Activated CD4-positive, alpha-beta T cell treated with anti-CD3 and anti-CD28 coated beads, Interleukin-2, amount 10 ng/mL, durations not matched to agents 7 days and 5 days (primary cell): ENCODE results near the gene CRYBG1. TPM values are rescaled to one million over a fixed set of nuclear protein-coding genes. Genes with fewer than 3 reads are reported as not detected.
A peak's percentile ranks its signal among the peaks of the same experiment; 100 is the strongest.
"Not testable (repeated sequence)": the region's sequence is repeated elsewhere in the genome, so short reads cannot be mapped to it uniquely, and the experiment has no call there.

Source experiments
- CTCF ChIA-PET: fragments of 350-600 bp; sonication (Branson Sonifier 250); formaldehyde crosslinking; loops from one replicate; lab custom pipeline; 2021; ENCODE audit warnings: antibody characterized with exemption; lab: Charles Lee
- POLR2A ChIA-PET: fragments of 350-600 bp; sonication (Branson Sonifier 250); formaldehyde crosslinking; loops from one replicate; lab custom pipeline; 2021; ENCODE audit warnings: antibody characterized with exemption; lab: Charles Lee
- DNase-seq: peaks from one replicate; pipeline ENCODE4 v3.0.0-alpha.2; 2020
- H3K27ac Mint-ChIP-seq: one replicate; pipeline ENCODE4 v1.8.0; 2021; ENCODE audit warnings: mild to moderate bottlenecking, moderate library complexity, mixed read lengths
- H3K27me3 Mint-ChIP-seq: one replicate; pipeline ENCODE4 v1.8.0; 2021; ENCODE audit warnings: mixed read lengths
- H3K36me3 Mint-ChIP-seq: one replicate; pipeline ENCODE4 v1.8.0; 2021; ENCODE audit warnings: low read depth, mixed read lengths
- H3K4me1 Mint-ChIP-seq: one replicate; pipeline ENCODE4 v1.8.0; 2021; ENCODE audit warnings: mixed read lengths
- H3K4me3 Mint-ChIP-seq: one replicate; pipeline ENCODE4 v1.8.0; 2021; ENCODE audit warnings: mild to moderate bottlenecking, moderate library complexity, mixed read lengths
- H3K9me3 Mint-ChIP-seq: one replicate; pipeline ENCODE4 v1.8.0; 2021; ENCODE audit warnings: mixed read lengths
- total RNA-seq, 2 experiments: library from RNA; stranded (reverse); gene quantifications; one replicate each; pipeline ENCODE4 v1.2.3, GENCODE V29; 2021

The CRYBG1 gene
- total RNA-seq, 2 experiments from 2014 or later = 41.1 to 46.8 TPM

- CTCF ChIA-PET = interaction anchor here (0.7 to 2.0 kb wide), 3 partner anchors 13 to 82 kb away, joined by 3 to 7 read pairs (median 4); no protein-coding TSS in a partner anchor
- no peaks in the 10 kb centered on the region for H3K36me3 Mint-ChIP-seq
- H3K9me3 Mint-ChIP-seq = no peaks in the 10 kb centered on the region
- H3K4me3 Mint-ChIP-seq = no peak overlapping the region
- DNase-seq = no peak
- peaks cover 21% of the 10 kb centered on the region for H3K4me1 Mint-ChIP-seq
- POLR2A ChIA-PET = no interaction called here
- H3K27me3 Mint-ChIP-seq = peaks cover 6% of the 10 kb centered on the region
- no peak overlapping the region for H3K27ac Mint-ChIP-seq
These were observed 147.8 kb downstream of the CRYBG1 start for GRCh38 chr6:106508277-106508676.

- ChIA-PET POLR2A (no interaction called here), CTCF (interaction anchor here (0.7 to 2.0 kb wide), 6 partner anchors 11 to 83 kb away, joined by 3 to 7 read pairs (median 3); no protein-coding TSS in a partner anchor)
- no peak for DNase-seq
- Mint-ChIP-seq H3K4me1 (peaks cover 26% of the 10 kb centered on the region), H3K27me3 (peaks cover 6% of the 10 kb centered on the region), H3K4me3 (no peak overlapping the region), H3K9me3 (no peaks in the 10 kb centered on the region), H3K27ac (no peak overlapping the region), H3K36me3 (no peaks in the 10 kb centered on the region)
These were observed 148.3 kb downstream of the CRYBG1 start for GRCh38 chr6:106508834-106509233.

- peaks cover 6% of the 10 kb centered on the region for H3K27me3 Mint-ChIP-seq
- no peaks in the 10 kb centered on the region for H3K9me3 Mint-ChIP-seq
- H3K36me3 Mint-ChIP-seq = peaks cover 5% of the 10 kb centered on the region
- no peak for DNase-seq
- H3K27ac Mint-ChIP-seq = peak overlapping the region; percentile 99
- H3K4me3 Mint-ChIP-seq = peak overlapping the region; percentile 94
- ChIA-PET POLR2A (interaction anchor here (0.9 kb wide), 1 partner anchor 11 kb away, joined by 4 read pairs; no protein-coding TSS in a partner anchor), CTCF (interaction anchor here (0.6 to 2.0 kb wide), 6 partner anchors 11 to 46 kb away, joined by 3 to 7 read pairs (median 3); no protein-coding TSS in a partner anchor)
- peaks cover 33% of the 10 kb centered on the region for H3K4me1 Mint-ChIP-seq
These were observed 149.0 kb downstream of the CRYBG1 start for GRCh38 chr6:106509420-106510089.

- Mint-ChIP-seq H3K27me3 (peaks cover 6% of the 10 kb centered on the region), H3K4me1 (peaks cover 40% of the 10 kb centered on the region), H3K36me3 (peaks cover 5% of the 10 kb centered on the region), H3K4me3 (peak overlapping the region; percentile 94), H3K9me3 (no peaks in the 10 kb centered on the region), H3K27ac (peak overlapping the region; percentile 99)
- CTCF ChIA-PET = interaction anchor here (0.6 to 1.4 kb wide), 5 partner anchors 9 to 25 kb away, joined by 3 to 4 read pairs (median 3); no protein-coding TSS in a partner anchor
- DNase-seq = peak; percentile 83
- POLR2A ChIA-PET = interaction anchor here (0.9 kb wide), 1 partner anchor 10 kb away, joined by 4 read pairs; no protein-coding TSS in a partner anchor
These were observed 149.8 kb downstream of the CRYBG1 start for GRCh38 chr6:106510090-106510970.

- H3K9me3 Mint-ChIP-seq = no peaks in the 10 kb centered on the region
- H3K27ac Mint-ChIP-seq = peak overlapping the region; percentile 99
- peaks cover 46% of the 10 kb centered on the region for H3K4me1 Mint-ChIP-seq
- peaks cover 6% of the 10 kb centered on the region for H3K27me3 Mint-ChIP-seq
- CTCF ChIA-PET = interaction anchor here (0.9 to 2.4 kb wide), 10 partner anchors 8 to 468 kb away, joined by 3 to 14 read pairs (median 6); no protein-coding TSS in a partner anchor
- H3K36me3 Mint-ChIP-seq = peaks cover 6% of the 10 kb centered on the region
- peak; percentile 32 for DNase-seq
- POLR2A ChIA-PET = interaction anchor here (0.6 kb wide), 1 partner anchor 11 kb away, joined by 3 read pairs; no protein-coding TSS in a partner anchor
- H3K4me3 Mint-ChIP-seq = peak overlapping the region; percentile 94
These were observed 151.0 kb downstream of the CRYBG1 start for GRCh38 chr6:106511288-106512047.

- Mint-ChIP-seq H3K36me3 (peaks cover 8% of the 10 kb centered on the region), H3K27me3 (peaks cover 5% of the 10 kb centered on the region), H3K9me3 (no peaks in the 10 kb centered on the region), H3K4me1 (peaks cover 53% of the 10 kb centered on the region), H3K27ac (peak overlapping the region; percentile 99), H3K4me3 (peak overlapping the region; percentile 94)
- DNase-seq = peak; percentile 85
- ChIA-PET CTCF (interaction anchor here (0.9 to 2.7 kb wide), 12 partner anchors 9 to 467 kb away, joined by 3 to 14 read pairs (median 6); no protein-coding TSS in a partner anchor), POLR2A (interaction anchor here (0.6 kb wide), 1 partner anchor 10 kb away, joined by 3 read pairs; no protein-coding TSS in a partner anchor)
These were observed 151.8 kb downstream of the CRYBG1 start for GRCh38 chr6:106512048-106512967.

GRCh38 chr6:106512968-106513574 lies 152.6 kb downstream of the CRYBG1 start:
- Mint-ChIP-seq H3K4me1 (peaks cover 59% of the 10 kb centered on the region), H3K27ac (peak overlapping the region; percentile 99), H3K4me3 (peak overlapping the region; percentile 94), H3K36me3 (peaks cover 8% of the 10 kb centered on the region), H3K27me3 (peaks cover 2% of the 10 kb centered on the region), H3K9me3 (no peaks in the 10 kb centered on the region)
- no peak for DNase-seq
- CTCF ChIA-PET = interaction anchor here (0.9 to 2.7 kb wide), 12 partner anchors 9 to 79 kb away, joined by 3 to 14 read pairs (median 6); no protein-coding TSS in a partner anchor
- POLR2A ChIA-PET = no interaction called here

- CTCF ChIA-PET = interaction anchor here (0.6 to 2.7 kb wide), 9 partner anchors 10 to 80 kb away, joined by 3 to 10 read pairs (median 4); no protein-coding TSS in a partner anchor
- no peaks in the 10 kb centered on the region for H3K27me3 Mint-ChIP-seq
- no peaks in the 10 kb centered on the region for H3K9me3 Mint-ChIP-seq
- POLR2A ChIA-PET = no interaction called here
- H3K27ac Mint-ChIP-seq = peak overlapping the region; percentile 99
- peaks cover 9% of the 10 kb centered on the region for H3K36me3 Mint-ChIP-seq
- peaks cover 61% of the 10 kb centered on the region for H3K4me1 Mint-ChIP-seq
- DNase-seq = no peak
- H3K4me3 Mint-ChIP-seq = peak overlapping the region; percentile 94
These were observed 153.5 kb downstream of the CRYBG1 start for GRCh38 chr6:106513808-106514582.

- peaks cover 67% of the 10 kb centered on the region for H3K4me1 Mint-ChIP-seq
- peak overlapping the region; percentile 99 for H3K27ac Mint-ChIP-seq
- H3K4me3 Mint-ChIP-seq = peak overlapping the region; percentile 94
- POLR2A ChIA-PET = no interaction called here
- H3K9me3 Mint-ChIP-seq = no peaks in the 10 kb centered on the region
- no peaks in the 10 kb centered on the region for H3K27me3 Mint-ChIP-seq
- no peak for DNase-seq
- CTCF ChIA-PET = interaction anchor here (0.6 to 2.7 kb wide), 6 partner anchors 10 to 64 kb away, joined by 3 to 9 read pairs (median 4); no protein-coding TSS in a partner anchor
- H3K36me3 Mint-ChIP-seq = peaks cover 11% of the 10 kb centered on the region
These were observed 154.0 kb downstream of the CRYBG1 start for GRCh38 chr6:106514583-106514885.

- DNase-seq, H3K27me3 Mint-ChIP-seq, POLR2A ChIA-PET, H3K9me3 Mint-ChIP-seq: not testable (repeated sequence)
- H3K27ac Mint-ChIP-seq = peak overlapping the region; percentile 50
- peaks cover 11% of the 10 kb centered on the region for H3K36me3 Mint-ChIP-seq
- H3K4me3 Mint-ChIP-seq = peak overlapping the region; percentile 94
- peaks cover 69% of the 10 kb centered on the region for H3K4me1 Mint-ChIP-seq
- CTCF ChIA-PET = interaction anchor here (0.6 kb wide), 1 partner anchor 826 kb away, joined by 3 read pairs; no protein-coding TSS in a partner anchor
These were observed 155.1 kb downstream of the CRYBG1 start for GRCh38 chr6:106515582-106515981.
